Measurements from ENCODE around the gene GOLGA5.
A peak's percentile ranks its signal among the peaks of the same experiment; 100 is the strongest.
"Not testable (repeated sequence)": the region's sequence is repeated elsewhere in the genome, so short reads cannot be mapped to it uniquely, and the experiment has no call there.

Gene GOLGA5, protein sequence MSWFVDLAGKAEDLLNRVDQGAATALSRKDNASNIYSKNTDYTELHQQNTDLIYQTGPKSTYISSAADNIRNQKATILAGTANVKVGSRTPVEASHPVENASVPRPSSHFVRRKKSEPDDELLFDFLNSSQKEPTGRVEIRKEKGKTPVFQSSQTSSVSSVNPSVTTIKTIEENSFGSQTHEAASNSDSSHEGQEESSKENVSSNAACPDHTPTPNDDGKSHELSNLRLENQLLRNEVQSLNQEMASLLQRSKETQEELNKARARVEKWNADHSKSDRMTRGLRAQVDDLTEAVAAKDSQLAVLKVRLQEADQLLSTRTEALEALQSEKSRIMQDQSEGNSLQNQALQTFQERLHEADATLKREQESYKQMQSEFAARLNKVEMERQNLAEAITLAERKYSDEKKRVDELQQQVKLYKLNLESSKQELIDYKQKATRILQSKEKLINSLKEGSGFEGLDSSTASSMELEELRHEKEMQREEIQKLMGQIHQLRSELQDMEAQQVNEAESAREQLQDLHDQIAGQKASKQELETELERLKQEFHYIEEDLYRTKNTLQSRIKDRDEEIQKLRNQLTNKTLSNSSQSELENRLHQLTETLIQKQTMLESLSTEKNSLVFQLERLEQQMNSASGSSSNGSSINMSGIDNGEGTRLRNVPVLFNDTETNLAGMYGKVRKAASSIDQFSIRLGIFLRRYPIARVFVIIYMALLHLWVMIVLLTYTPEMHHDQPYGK

DNA sequence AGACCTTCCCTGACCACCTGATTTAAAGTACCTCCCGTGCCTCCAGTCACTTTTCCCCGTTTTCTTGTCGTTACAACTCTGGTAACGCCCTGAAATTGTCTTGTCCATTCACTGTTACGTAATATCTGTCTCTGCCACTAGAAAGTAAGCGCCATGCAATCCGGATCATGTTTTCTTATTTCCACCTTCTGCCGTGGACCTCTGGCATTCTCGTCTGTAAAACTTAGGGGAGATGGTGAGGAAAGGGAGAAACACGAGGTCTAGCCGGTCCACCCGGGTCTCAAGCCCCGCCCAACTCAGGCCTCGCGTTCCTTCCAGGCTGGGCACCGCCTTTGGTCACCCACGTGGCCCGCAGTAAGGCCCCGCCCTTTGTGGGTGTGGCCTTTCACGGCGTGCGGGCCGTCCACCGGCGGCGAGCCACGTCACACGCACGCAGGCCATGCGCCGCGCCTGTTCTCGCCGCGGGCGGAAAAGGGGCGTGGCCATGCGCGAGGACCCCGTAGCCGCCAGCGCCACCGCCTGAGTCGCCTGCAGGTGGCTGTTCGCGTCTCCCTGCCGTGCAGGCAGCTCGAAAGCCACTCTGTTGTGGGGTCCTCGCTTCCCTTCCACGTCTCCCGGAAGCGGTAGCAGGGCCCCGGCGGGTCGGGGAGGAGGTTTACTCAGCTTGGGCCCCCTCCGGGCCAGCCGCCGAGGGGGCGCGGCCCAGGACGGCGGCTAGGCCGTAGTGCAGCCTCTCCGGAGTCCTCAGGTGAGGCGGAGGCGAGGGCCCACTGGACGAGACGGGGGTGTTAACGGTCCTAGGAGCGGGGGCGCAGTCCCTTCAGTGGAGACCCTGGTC lies at the start of gene GOLGA5:
Gene GOLGA5, plus strand, starts transcription at position 597 of the 838 bp plus-strand sequence. CDS start 3,133 bp downstream, outside the sequence.
- FAIRE-seq: peak; percentile 24

DNA sequence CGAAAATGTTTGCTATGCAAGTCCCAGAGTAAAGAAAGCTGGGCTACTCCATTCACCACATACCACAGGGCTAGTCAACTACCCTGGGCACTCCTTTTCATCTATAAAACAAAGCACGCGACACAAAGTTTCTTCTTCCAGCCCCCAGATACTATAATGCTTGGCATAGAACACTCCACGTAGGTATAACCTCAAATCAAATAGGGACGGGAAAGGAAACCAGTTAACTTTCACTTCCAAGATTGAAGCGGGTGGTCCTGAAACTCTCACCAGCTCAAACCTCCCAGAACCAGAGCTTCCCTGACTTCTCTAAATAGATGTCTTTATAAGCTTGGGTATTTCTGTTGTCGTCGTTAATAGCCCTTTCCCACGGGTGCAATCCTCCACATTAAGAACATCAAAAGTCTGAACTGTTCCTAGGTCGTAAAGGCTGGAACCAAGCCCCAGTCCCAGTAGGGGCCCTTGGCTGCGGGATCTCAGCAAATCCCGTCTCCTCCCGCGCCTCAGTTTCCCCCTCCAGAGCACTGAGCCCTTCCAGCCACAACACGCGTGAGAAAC lies 46.3 kb upstream of the GOLGA5 start:
- FAIRE-seq: no peak

DNA sequence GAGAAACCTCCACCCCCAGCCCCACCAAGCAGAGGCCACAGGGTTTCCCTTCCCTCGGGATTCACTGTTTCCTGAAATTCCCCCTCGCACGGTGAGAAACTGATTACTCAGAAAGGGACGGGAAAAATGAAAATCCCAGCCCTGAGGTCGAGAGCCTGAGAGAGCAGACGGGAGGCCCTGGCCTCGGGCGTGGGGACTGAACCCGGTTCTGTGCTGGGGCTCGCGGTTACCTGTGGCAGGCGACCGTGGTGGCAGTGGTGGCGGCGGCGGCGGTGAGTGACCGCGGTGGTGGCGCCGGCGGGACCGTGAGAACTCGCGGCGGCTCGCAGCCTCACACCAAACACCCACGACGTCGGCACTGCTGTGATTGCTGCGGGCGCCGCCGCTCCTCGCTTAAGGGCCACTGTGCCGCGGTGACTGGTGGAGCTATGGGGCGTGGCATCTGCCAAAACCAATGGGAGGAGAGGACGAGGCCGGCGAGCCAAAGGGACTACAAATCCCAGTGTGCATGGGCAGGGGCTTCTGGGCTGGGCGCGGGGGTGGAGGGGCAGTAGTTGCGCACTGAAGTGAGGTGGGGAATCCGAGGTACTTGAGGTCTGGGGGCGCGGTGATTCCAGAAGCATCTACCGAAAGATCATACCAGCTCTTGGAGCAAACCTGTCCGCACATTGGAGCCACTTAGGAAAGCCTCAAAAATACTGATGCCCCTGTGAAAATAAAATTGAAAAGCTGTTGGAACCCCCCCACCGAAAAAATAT lies 45.7 kb upstream of the GOLGA5 start, which contains the start of gene LGMN:
Gene LGMN, minus strand, starts transcription at position 369 of the 758 bp plus-strand sequence. CDS start 15,841 bp downstream, outside the sequence.
- no peak for FAIRE-seq

DNA sequence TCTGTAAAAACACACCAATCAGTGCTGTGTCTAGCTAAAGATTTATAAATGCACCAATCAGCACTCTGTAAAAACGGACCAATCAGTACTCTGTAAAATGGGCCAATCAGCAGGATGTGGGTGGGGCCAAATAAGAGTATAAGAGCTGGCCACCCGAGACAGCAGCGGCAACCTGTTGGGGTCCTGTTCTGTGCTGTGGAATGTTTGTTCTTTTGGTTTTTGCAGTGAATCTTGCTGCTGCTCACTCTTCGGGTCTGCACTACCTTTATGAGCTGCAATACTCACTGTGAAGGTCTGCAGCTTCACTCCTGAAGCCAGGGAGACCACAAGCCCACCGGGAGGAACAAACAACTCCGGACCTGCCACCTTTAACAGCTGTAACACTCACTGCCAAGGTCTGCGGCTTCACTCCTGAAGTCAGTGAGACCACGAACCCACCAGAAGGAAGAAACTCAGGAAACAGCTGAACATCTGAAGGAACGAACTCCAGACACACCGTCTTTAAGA lies 43.8 kb upstream of the GOLGA5 start:
- FAIRE-seq: not testable (repeated sequence)

DNA sequence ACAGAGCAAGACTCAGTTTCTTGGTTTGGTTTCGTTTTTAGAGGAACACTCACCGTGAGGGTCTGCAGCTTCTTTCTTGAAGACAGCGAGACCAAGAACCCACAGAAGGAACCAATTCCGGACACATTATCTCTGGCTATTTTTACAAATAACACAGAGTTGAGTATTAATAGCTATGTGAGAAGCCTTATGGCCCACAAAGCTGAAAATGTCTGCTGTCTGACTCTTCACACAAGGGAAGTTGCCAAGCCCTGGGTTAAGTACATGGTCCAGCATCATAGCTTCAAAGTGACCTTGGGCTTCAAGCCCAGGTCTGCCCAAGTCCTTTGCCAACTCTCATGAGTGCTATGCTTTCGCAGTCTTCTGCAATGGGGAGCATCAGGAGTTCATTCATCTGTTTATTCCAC lies 43.1 kb upstream of the GOLGA5 start:
- no peak for FAIRE-seq

DNA sequence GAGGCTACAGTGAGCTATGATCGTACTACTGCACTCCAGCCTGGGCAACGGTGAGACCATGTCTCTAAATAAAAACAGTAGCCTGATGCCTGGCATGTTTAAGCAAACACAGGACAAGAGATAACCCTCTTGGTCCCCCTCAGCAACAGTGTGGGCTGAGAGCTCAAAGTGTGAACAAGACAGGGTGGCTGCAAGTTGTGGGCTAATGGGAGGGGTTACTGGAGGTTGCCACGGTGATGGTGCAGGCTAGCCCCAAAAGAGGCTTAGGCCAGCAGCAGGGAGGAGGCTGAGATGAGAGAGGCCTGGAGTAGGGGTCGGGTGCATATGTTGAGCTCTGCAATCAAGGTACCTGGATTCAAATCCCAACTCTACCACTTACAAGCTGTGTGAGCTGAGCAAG lies 42.3 kb upstream of the GOLGA5 start:
- FAIRE-seq: no peak

DNA sequence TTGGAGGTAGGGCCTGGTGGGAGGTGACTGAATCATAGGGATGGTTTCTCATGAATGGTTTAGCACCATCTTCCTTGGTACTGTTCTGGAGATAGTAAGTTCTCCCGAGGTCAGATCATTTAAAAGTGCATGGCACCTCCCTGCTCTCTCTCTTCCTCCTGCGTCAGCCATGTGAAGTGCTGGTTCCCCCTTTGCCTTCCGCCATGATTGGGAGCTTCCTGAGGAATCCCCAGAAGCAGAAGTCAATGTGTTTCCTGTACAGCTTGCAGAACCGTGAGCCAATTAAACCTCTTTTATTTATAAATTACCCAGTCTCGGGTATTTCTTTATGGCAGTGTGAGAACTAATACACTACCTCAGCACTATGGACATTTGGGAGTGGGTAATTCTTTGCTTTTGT lies 40.9 kb upstream of the GOLGA5 start:
- FAIRE-seq: no peak

DNA sequence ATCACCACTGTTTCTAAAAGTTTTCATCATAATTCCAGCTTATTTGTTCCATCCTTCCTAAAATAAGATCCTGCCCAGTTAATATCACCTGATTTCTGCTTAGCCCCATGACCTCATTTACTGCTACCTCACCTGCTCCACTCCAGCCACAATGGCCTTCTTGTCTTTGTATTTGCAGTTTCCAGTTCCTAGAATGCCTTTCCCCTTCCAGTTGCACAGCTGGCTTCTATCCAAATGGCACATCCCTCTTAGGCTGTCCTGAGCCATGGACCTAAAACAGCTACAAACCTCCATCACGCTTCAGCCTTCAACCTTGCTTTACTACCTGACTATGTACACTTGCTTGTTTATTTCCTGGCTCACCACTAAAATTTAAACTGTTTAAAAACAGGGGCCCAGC lies 39.1 kb upstream of the GOLGA5 start:
- FAIRE-seq: no peak

DNA sequence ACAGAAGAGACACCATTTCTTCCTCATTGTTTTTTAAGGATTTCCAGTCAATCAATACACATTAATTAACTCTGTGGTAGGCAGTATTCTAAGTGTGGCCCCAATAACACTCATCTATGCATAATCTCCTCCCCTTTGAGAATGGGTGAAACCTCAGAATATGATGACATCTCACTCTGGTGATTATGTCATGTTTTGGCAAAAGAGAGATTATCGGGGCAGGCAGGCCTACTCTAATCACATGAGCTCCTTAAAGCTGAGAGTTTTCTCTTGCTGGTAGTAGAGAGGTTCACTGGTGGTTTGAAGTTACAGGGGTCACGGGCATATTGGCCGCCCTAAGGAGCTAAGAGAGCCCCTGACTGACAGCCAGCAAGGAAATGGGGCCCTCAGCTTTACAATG lies 38.6 kb upstream of the GOLGA5 start:
- FAIRE-seq: no peak

DNA sequence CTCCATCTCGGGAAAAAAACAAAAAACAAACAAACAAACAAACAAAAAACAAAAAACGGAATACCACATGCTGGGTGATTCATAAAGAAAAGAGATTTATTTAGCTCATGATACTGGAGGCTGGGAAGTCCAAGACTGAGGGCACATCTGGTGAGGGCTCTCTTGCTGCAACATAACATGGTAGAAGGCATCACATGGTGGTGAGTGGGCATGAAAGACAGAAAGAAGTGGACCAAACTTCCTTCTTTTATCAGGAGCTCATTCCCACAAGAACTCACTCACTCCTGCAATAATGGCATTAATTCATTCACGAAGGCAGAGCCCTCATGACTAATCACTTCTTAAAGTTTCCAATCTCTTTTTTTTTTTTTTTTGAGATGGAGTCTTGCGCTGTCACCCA lies 37.7 kb upstream of the GOLGA5 start:
- FAIRE-seq: no peak

DNA sequence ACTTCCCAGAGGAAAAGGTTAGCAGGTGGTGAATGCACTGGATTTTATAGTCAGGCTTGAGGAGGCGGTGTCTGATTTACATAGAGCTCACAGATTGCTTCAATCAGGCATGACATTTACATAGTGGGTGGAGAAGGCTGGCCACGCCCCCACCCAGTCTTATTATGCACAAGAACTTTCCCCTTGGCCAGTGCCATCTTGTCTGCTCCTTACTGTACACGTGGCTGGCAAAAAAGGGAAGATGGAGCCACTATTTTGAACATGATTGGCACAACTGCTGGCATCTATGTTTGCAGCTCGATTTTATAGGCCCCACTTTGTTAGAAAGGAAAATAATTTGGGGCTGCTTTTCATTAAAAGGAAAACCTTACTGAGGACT lies 34.8 kb upstream of the GOLGA5 start:
- no peak for FAIRE-seq

DNA sequence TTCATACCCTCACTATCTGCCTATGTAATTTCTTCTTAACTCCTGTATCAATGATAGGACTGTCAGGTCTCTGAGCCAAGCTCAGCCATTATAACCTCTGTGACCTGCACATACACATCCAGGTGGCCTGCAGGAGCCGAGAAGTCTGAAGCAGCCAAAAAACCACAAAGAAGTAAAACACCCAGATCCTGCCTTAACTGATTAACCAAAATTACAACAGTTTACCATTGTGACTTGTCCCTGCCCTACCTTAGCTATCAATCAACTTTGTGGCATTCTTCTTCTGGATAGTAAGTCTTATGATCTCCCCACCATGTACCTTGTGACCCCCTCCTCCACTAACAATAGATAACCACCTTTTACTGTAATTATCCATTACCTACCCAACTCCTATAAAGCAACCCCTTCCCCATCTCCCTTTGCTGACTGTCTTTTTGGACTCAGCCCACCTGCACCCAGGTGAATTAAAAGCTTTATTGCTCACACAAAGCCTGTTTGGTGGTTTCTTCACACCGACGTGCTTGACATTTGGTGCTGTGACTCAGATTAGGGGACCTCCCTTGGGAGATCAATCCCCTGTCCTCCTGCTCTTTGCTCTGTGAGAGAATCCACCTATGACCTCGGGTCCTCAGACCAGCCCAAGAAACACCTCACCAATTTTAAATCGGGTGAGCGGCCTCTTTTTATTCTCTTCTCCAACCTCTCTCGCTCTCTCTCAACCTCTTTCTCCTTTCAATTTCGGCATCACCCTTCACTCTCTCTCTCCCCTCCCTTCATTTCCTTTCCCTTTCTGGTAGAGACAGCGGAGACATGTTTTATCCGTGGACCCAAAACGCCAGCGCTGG lies 34.2 kb upstream of the GOLGA5 start:
- no peak for FAIRE-seq

DNA sequence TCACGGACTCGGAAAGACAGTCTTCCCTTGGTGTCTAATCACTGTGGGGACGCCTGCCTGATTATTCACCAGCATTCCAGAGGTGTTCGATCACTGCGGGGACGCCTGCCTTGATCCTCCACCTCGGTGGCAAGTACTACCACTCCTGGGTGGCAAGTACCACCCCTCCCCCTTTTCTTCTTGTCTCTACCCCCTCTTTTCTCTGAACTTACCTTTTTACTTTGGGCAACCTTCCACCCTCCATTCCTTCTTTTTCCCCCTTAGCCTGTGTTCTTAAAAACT lies 33.6 kb upstream of the GOLGA5 start:
- no peak for FAIRE-seq

DNA sequence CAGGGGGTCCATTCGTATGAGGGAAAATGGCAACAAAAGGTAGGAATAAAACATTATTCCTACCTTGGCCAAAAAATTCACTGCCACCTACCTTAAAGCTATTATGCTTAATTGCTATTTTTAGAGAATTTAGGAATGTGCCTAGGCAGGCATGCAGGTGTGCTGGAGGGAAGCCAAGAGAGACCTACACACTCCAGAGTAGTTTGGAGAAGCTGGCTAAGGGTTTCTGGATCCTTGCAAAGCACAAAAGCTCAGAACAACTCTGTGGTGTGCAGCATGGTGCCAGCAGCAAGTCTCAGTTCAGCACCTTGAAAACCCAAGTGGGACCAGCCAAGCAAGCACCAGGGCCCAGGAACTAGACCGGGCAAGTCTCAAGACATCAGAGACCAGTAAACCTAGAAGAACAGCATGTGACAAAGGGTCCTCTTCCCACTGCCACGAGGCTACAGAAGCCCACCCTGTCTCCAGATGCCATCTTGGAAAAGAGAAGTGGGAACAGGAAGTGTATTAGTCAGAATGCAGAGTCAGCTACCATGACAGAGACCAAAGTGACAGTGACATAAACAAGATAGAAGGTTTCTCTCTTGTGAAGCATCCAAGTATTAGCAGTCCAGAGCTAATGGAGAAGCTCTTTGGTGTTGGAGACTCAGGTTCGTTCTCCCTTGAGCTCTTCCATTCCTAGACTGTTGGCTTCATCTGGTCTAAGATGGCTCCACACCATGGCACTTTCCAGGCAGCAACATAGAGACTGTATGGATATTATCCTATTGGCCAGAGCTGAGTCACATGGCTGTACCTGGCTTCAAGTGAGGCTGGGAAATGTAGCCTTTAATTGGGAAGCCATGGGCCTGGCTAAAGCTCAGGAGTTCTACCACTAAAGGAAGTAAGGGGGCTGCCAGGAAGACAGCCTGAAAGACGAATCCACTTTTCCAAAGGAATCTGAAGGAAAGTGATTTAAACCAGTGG lies 30.2 kb upstream of the GOLGA5 start:
- FAIRE-seq: not testable (repeated sequence)

DNA sequence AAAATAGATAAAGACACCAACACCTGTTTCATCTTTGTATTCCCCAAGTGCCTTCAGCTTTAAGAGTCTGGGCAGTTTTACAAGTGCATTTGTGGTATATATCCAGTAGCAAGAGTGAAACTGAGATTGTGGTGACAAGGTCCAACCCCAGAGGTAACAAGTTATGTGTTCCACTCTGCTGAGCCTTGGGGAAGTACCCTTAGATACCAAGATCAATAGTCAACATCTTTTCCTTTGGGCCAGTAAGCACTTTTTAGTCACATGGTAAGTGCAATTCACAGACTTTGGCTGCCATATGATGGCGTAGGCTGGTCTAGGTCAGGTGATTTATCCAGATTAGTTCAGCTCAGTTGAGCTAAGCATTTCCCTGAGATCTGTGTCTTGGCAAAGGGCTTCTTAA lies 25.9 kb upstream of the GOLGA5 start:
- FAIRE-seq: not testable (repeated sequence)

DNA sequence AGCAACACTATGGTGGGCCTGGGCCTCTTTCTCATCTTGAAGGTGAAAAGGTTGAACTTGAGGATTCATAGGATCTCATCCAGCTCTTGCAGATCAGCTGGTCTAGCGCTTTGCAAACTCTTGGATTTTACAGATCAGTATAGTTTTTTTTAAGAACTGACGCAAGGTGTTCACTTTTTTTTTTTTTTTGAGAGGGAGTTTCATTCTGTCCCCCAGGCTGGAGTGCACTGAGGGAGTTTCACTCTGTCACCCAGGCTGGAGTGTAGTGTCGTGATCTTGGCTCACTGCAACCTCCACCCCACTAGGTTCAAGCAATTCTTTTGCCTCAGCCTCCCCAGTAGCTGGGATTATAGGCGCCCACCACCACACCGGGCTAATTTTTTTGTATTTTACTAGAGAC lies 25.3 kb upstream of the GOLGA5 start:
- FAIRE-seq: no peak

DNA sequence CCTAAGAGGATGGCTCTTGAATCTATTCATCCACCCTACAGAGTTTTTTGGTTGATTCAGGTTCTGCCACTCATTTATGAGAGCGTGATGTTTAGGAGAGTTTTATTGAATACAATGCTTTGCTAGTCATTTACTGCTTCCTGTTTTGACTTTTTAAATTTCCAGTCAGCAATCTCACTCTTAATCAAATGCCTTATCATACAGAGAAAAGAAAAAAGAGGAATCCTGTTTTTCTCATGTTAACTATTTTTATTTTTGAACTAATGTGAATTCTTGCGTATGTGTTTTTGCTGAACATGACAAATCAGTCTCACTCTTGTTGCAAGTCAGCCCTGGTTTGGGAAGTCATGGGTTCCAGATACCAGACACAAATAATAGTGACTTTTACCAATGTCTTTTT lies 23.6 kb upstream of the GOLGA5 start:
- no peak for FAIRE-seq

DNA sequence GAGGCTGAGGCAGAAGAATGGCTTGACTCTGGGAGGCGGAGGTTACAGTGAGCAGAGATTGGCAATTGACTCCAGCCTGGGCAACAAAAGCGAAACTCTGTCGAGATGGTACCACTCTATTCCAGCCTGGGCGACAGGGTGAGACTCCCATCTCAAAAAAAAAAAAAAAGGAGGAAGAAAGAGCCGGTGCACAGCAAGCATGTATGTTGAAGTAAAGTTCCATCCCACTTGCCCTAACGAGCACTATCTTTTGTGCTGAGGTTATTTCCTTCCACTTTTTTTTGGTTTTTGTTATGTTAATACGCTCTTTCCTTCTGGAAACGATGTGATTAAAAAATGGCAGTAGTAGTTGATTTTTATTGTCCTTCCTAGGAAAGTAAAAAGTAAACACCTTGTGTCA lies 19.5 kb upstream of the GOLGA5 start:
- FAIRE-seq: no peak

DNA sequence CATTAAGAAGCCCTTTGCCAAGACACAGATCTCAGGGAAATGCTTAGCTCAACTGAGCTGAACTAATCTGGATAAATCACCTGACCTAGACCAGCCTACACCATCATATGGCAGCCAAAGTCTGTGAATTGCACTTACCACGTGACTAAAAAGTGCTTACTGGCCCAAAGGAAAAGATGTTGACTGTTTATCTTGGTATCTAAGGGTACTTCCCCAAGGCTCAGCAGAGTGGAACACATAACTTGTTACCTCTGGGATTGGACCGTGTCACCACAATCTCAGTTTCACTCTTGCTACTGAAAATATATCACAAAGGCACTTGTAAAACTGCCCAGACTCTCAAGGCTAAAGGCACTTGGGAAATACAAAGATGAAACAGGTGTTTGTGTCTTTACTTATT lies 18.8 kb upstream of the GOLGA5 start:
- not testable (repeated sequence) for FAIRE-seq

All from islet of Langerhans (tissue), 1 donor.